Measurements from ENCODE around the gene GRK4.

Gene GRK4

DNA sequence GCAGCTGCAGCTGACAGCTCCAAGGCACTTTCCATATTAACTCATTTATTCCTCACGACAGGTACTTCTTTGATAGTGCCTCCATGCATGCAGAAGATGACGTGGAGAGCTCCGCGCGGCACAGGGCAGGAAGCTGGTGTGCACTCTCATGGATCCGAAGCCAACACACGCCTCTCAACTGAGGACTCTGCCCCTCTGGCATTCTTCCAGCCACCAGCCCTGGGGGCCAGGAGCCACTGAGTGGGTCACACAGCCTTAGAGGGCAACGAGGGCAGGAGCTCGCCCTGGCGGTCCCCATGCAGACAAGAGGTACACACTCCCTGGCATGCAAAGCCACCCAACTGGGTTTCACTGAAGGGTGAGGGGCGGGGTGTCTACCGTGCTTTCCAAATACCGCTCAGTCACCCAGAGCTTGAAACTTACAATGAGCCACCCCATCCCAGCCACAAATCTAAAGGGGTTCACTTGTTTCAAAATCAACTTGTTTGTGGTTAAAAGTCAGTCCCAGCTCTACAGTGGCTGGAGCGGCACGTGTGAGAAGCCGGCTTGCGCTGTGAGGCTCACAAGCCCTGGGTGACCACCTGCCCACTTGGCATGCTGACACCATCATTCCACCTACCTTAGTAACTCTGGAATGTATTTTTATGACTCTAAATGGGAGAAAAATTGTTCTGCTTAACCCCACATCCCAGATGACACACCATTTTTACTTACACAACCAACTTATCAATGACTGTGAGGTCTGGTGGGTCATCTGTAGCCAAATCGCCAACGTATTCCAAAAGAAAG is 16.4 kb upstream of the GRK4 start:
- H3K27ac ChIP-seq, result no peak overlapping the region
- no peak for TF ChIP-seq ZFX (IDR thresholded peaks at IDR 0.05; ENCODE audit: borderline replicate concordance)
- TF ChIP-seq, protein P1, sequence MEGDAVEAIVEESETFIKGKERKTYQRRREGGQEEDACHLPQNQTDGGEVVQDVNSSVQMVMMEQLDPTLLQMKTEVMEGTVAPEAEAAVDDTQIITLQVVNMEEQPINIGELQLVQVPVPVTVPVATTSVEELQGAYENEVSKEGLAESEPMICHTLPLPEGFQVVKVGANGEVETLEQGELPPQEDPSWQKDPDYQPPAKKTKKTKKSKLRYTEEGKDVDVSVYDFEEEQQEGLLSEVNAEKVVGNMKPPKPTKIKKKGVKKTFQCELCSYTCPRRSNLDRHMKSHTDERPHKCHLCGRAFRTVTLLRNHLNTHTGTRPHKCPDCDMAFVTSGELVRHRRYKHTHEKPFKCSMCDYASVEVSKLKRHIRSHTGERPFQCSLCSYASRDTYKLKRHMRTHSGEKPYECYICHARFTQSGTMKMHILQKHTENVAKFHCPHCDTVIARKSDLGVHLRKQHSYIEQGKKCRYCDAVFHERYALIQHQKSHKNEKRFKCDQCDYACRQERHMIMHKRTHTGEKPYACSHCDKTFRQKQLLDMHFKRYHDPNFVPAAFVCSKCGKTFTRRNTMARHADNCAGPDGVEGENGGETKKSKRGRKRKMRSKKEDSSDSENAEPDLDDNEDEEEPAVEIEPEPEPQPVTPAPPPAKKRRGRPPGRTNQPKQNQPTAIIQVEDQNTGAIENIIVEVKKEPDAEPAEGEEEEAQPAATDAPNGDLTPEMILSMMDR (IDR thresholded peaks at IDR 0.05), result no peak

DNA sequence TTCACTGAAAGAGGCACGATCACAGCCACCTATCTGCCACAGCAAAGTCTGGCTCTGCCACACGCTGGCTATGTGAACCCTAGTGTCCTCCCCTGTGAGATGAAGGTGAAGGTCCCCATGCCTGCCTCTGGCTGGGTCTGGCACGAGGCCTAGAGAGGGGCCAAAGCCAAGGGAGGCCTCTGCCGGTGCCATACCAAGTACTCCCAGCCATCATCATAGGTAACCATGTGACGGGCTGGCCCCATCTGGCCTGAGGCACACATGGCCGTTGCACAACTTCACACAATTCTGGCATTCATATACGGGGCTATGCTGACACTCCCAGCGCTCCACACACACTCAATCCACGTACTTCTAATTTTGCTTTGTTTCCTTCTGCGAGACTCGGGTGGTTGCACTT is 15.4 kb upstream of the GRK4 start:
- no peak overlapping the region for H3K27ac ChIP-seq
- no peak for TF ChIP-seq ZFX (IDR thresholded peaks at IDR 0.05; ENCODE audit: borderline replicate concordance)
- TF ChIP-seq, protein P1 (IDR thresholded peaks at IDR 0.05), result no peak

DNA sequence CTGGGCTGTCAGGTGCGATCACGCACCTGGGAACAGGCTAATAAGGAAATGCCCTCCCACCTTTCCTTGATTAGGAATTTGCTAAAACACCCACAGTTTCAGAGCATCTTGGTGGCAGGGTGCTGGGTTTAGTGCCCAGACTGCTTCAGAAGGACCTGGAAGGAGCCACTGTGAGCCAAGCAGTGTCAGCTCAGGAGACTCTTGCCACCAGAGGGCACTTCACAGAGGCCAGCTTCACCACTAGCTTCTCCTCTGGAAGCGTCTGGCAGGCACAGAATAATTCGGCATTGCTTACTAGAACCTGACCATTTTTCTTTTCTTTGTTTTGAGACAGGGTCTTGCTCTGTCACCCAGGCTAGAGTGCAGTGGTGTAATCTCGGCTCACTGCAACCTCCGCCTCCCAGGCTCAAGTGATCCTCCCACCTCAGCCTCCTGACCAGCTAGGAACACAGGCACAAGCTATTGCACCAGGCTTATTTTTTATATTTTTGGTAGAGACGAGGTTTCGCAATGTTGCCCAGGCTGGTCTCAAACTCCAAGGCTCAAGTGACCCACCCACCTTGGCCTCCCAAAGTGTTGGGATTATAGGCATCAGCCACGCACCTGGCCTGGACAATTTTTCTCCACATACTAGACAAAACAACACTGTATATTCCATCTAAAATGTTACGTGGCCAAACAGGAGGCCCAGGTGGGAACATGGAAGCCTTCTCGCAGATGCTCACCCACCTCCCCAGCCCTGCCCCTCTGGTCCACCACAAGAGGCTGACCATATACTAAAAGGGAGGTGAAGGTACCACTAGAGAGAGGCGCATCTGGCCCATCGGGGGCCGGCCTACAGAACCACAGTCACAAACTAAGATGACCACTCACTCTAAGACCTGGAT is 14.2 kb upstream of the GRK4 start:
- H3K27ac ChIP-seq, result no peak overlapping the region
- TF ChIP-seq, protein P1 (IDR thresholded peaks at IDR 0.05), result peak; percentile 61
- no peak for TF ChIP-seq ZFX (IDR thresholded peaks at IDR 0.05; ENCODE audit: borderline replicate concordance)

DNA sequence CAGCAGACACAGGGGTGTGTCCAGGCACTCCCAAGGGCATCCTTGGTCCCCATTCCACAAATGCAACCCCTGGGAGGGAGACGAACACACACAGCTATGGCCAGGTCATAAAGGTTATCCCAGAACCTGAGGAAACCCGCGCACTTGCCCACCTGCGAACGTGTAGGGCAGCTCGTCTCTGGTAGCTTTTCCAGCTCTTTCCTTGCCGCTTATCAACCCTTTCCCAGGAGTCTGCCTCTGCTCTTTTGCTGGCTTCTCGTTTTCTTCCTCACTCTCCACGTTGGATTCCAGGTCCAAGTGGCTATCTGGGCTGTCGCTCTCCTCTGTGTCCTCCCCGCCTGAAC is 13.6 kb upstream of the GRK4 start:
- no peak overlapping the region for H3K27ac ChIP-seq
- TF ChIP-seq, protein P1 (IDR thresholded peaks at IDR 0.05), result no peak
- no peak for TF ChIP-seq ZFX (IDR thresholded peaks at IDR 0.05; ENCODE audit: borderline replicate concordance)

DNA sequence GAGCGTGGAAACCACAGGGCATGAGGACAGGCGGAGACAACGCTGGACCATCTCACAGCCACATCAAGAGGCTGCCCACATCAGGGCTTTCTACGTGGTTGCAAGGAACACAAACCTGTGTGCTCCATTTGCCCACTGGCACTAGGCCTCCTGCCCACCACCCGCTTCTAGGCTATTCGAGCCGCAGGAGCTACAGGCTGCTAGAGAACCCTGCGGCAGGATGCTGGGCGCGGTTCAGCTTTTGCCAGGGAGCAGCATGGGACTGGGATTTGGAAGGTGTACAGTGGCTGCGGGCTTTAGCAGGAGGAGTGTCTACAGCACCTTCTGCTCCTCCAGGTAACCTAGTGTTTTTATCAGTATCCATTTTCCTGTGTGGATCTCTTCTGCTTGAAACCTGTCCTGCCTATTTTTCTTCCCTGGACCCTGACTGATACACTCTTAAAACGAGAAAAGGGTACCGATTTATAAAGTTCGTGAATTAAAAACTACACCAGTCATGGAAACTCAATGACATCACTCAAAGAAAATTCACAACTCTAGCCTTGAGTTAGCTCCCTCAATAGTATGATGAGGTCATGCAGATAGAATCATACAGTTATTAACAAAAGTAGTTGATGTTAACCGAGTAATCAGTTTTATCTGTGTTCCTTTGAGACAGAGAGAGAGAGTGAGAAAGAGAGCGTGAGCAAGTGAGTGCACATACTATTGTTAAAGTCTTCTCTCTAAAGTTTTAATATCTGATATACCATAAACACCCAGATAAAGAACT is 13.0 kb upstream of the GRK4 start:
- no peak overlapping the region for H3K27ac ChIP-seq
- TF ChIP-seq ZFX (IDR thresholded peaks at IDR 0.05; ENCODE audit: borderline replicate concordance), result no peak
- TF ChIP-seq, protein P1 (IDR thresholded peaks at IDR 0.05), result no peak

DNA sequence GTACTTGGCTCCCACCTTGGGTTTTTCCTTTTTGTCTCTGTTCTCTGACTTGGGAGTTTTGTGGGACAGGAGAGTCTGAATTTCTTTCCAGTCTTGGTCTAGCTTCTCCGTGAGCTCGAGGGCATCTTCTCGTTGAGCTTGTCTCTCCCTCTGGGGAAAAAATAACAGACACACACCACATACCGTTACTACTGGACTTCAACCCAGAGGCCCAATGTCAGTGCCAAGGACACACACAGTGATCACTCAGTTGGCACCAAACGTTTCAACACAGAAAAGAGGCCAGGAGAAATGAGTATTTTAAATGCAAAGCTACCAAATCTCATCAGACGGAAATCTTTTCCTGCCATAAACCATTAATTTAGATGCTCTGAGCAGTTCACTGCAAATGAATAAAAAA is 9.9 kb upstream of the GRK4 start:
- H3K27ac ChIP-seq, result no peak overlapping the region
- no peak for TF ChIP-seq ZFX (IDR thresholded peaks at IDR 0.05; ENCODE audit: borderline replicate concordance)
- TF ChIP-seq, protein P1 (IDR thresholded peaks at IDR 0.05), result no peak

All from 22Rv1 (cell line).